ENCODE results near the gene SYP.

The SYP gene

DNA sequence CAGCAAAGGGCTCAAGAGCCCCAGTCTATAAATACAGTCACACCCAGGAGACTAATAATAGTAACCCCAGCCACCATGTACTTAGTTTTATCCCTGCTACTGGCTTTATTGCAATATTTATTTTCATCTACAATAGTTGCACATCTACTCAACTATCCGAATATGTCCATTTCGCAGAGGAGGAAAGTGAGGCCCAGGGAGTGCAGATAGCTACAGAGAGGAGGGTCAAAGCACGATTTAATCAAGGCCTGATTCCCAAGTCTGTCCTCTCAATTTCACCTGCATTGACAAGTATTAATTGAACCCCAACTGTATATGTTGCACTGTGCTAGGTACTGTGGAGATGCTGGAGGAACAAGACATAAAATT lies 32.3 kb downstream of the SYP start:
- Histone ChIP-seq H3K79me2 (ENCODE audit: insufficient read depth, low read length) (0 out of 2 replicates have a peak, but pooled peaks cover 1% of the 10 kb centered on the region), H3K36me3 (ENCODE audit: insufficient read depth, low read length) (no peaks in the 10 kb centered on the region), H3K4me1 (ENCODE audit: insufficient read depth, low read length) (peaks cover 66% of the 10 kb centered on the region), H3K27ac (ENCODE audit: low read length) (peak overlapping the region; percentile 88), H4K20me1 (ENCODE audit: insufficient read depth, low read length) (no peaks in the 10 kb centered on the region), H3K4me3 (ENCODE audit: low read depth in 1 of 2, low read length in 2 of 2) (peak overlapping the region in 1 of 2 experiments; percentile 55; a peak in 2 of 4 replicates), H3K4me2 (ENCODE audit: insufficient read depth, low read length) (peak overlapping the region; percentile 70), H3K27me3 (ENCODE audit: insufficient read depth, low read length, poor library complexity) (no peaks in the 10 kb centered on the region), H3K9ac (ENCODE audit: low read depth, low read length) (peak overlapping the region; percentile 61), H2AFZ (ENCODE audit: low read depth, low read length) (no peak overlapping the region), H3K9me3 (ENCODE audit: insufficient read depth, low read length, severe bottlenecking) (no peaks in the 10 kb centered on the region)
- ATAC-seq (ENCODE audit: insufficient read depth, low read depth): no peak
- TF ChIP-seq EZH2 (IDR thresholded peaks at IDR 0.05; ENCODE audit: borderline replicate concordance, low read depth, low read length, severe bottlenecking): no peak
- TF ChIP-seq, protein P1, sequence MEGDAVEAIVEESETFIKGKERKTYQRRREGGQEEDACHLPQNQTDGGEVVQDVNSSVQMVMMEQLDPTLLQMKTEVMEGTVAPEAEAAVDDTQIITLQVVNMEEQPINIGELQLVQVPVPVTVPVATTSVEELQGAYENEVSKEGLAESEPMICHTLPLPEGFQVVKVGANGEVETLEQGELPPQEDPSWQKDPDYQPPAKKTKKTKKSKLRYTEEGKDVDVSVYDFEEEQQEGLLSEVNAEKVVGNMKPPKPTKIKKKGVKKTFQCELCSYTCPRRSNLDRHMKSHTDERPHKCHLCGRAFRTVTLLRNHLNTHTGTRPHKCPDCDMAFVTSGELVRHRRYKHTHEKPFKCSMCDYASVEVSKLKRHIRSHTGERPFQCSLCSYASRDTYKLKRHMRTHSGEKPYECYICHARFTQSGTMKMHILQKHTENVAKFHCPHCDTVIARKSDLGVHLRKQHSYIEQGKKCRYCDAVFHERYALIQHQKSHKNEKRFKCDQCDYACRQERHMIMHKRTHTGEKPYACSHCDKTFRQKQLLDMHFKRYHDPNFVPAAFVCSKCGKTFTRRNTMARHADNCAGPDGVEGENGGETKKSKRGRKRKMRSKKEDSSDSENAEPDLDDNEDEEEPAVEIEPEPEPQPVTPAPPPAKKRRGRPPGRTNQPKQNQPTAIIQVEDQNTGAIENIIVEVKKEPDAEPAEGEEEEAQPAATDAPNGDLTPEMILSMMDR (IDR thresholded peaks at IDR 0.05; ENCODE audit: borderline replicate concordance, extremely low read depth, low read length, poor library complexity, severe bottlenecking): no peak
- DNase-seq: no peak

DNA sequence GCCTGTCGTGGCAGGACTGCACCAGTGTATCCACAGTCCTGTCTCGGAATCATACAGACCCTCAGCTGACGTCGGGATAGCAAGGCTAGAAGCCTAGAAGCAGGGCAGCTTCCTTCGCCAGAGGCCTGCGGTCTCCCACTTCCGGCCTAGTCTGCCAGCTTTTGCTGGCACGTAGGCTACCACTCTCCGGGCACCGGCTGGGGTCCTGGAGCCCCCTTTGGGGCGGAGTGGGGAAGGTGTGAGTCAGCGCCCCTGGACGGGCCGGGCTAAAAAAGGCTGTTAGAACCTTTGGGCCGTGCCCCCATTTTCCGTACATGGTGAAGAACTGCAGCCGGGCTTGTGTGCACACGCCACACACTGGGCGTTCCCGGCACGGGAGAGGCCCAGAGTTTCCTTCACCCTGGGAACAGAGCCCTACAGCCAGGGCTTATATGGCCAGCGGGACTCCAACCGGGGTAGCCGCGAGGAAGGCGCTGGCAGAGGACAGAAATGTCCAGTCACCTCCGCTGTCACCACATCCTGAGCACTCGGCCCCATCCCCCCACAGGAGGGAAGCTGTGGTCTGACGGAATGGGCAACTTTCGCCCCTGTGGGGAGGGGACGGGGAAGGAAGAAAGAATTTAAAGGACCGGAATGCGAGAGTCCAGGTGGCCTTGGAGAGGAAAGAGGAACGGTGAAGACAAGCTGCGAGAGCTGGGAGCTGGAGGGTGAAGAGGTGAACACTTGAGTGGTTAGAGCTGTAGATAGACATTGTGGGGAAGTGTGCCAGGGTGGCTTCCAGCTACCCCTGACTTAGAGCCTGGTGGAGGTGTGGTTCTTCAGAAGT lies 32.9 kb downstream of the SYP start:
- H3K4me1 ChIP-seq (ENCODE audit: insufficient read depth, low read length): peaks cover 61% of the 10 kb centered on the region
- TF ChIP-seq, protein P1 (IDR thresholded peaks at IDR 0.05; ENCODE audit: borderline replicate concordance, extremely low read depth, low read length, poor library complexity, severe bottlenecking): peak; percentile 6
- no peak for TF ChIP-seq EZH2 (IDR thresholded peaks at IDR 0.05; ENCODE audit: borderline replicate concordance, low read depth, low read length, severe bottlenecking)
- no peaks in the 10 kb centered on the region for H4K20me1 ChIP-seq (ENCODE audit: insufficient read depth, low read length)
- no peaks in the 10 kb centered on the region for H3K79me2 ChIP-seq (ENCODE audit: insufficient read depth, low read length)
- ATAC-seq (ENCODE audit: insufficient read depth, low read depth) (peak; percentile 62), DNase-seq (peak; percentile 77)
- H3K36me3 ChIP-seq (ENCODE audit: insufficient read depth, low read length): no peaks in the 10 kb centered on the region
- 0 out of 2 replicates have a peak overlapping the region, but pooled peaks have one; percentile 1 for H2AFZ ChIP-seq (ENCODE audit: low read depth, low read length)
- peak overlapping the region; percentile 70 for H3K4me2 ChIP-seq (ENCODE audit: insufficient read depth, low read length)
- peak overlapping the region in 1 of 2 experiments; percentile 55; a peak in 2 of 4 replicates for H3K4me3 ChIP-seq (ENCODE audit: low read depth in 1 of 2, low read length in 2 of 2)
- H3K27me3 ChIP-seq (ENCODE audit: insufficient read depth, low read length, poor library complexity): no peaks in the 10 kb centered on the region
- peak overlapping the region; percentile 61 for H3K9ac ChIP-seq (ENCODE audit: low read depth, low read length)
- peak overlapping the region; percentile 88 for H3K27ac ChIP-seq (ENCODE audit: low read length)
- H3K9me3 ChIP-seq (ENCODE audit: insufficient read depth, low read length, severe bottlenecking): no peaks in the 10 kb centered on the region

DNA sequence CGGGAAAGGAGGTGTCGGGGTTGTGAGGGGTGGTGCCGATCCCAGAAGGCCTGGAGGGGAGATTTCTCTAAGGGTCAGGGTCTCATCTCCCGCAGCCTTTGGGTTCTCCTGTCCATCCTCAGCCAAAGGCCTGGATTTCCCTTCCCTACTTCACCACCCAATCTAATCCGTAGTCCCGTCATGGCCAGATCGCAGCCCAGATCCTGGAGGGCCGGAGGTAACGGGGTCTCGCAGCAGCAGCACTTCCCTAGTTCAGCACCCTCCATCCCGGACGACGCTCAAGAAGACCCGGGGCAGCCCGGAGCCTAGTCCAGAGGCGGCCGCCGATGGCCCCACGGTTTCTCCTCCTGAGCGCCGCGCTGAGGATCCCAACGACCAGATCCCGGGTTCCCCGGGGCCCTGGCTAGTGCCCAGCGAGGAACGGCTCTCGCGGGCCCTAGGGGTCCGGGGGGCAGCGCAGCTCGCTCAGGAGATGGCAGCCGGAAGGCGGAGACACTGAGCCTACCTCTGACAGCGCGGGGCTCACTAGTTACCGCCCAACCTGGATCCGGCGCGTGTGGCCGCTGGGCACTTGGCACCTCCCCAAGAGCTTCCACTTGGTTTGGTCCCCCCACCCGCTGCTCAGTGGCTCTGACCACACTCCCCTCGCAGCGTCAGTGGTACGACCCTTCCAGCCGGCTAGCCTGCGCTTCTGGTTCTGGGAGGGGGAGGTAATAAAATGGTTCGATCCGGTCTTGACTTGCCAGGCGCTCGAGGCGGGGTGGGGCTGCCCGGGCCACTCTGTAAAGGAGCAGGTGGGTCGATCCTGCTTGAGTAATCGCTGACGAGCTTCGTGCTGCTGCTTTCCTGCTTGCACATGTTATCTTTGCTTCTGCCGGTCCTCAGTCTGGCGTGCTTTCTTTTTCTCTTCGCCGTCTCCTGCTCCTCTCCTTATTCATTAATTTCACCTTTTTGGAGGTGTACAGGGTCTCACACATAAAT lies 33.8 kb downstream of the SYP start:
- H2AFZ ChIP-seq (ENCODE audit: low read depth, low read length): no peak overlapping the region; the same call in 1 of the 2 replicates
- H4K20me1 ChIP-seq (ENCODE audit: insufficient read depth, low read length): no peaks in the 10 kb centered on the region
- TF ChIP-seq EZH2 (IDR thresholded peaks at IDR 0.05; ENCODE audit: borderline replicate concordance, low read depth, low read length, severe bottlenecking): no peak
- TF ChIP-seq, protein P1 (IDR thresholded peaks at IDR 0.05; ENCODE audit: borderline replicate concordance, extremely low read depth, low read length, poor library complexity, severe bottlenecking): no peak
- H3K4me3 ChIP-seq (ENCODE audit: low read depth in 1 of 2, low read length in 2 of 2): peak overlapping the region in 1 of 2 experiments; percentile 55; a peak in 2 of 4 replicates
- peak overlapping the region; percentile 70 for H3K4me2 ChIP-seq (ENCODE audit: insufficient read depth, low read length)
- DNase-seq (peak; percentile 74), ATAC-seq (ENCODE audit: insufficient read depth, low read depth) (peak; percentile 54)
- no peaks in the 10 kb centered on the region for H3K27me3 ChIP-seq (ENCODE audit: insufficient read depth, low read length, poor library complexity)
- H3K9me3 ChIP-seq (ENCODE audit: insufficient read depth, low read length, severe bottlenecking): no peaks in the 10 kb centered on the region
- H3K36me3 ChIP-seq (ENCODE audit: insufficient read depth, low read length): no peaks in the 10 kb centered on the region
- peaks cover 53% of the 10 kb centered on the region for H3K4me1 ChIP-seq (ENCODE audit: insufficient read depth, low read length)
- H3K9ac ChIP-seq (ENCODE audit: low read depth, low read length): peak overlapping the region; percentile 61
- H3K79me2 ChIP-seq (ENCODE audit: insufficient read depth, low read length): no peaks in the 10 kb centered on the region
- H3K27ac ChIP-seq (ENCODE audit: low read length): peak overlapping the region; percentile 88
